HepG2 (cell line): ENCODE results near the gene PTPN18. TPM values are rescaled to one million over a fixed set of nuclear protein-coding genes. Genes with fewer than 3 reads are reported as not detected.

Source experiments
- ATAC-seq: fragments of 200-7000 bp; cut with Tn5 transposase; 3 replicates; pipeline ENCODE4 v1.9.1; 2020; ENCODE audit warnings: mild to moderate bottlenecking, moderate library complexity
- BruUV-seq: library from RNA; stranded (reverse); fragments of 400-500 nt; replicated peaks from 2 replicates; lab custom pipeline; 2021; lab: Mats Ljungman, UMichigan
- CTCF ChIA-PET: fragments of 300-600 bp; formaldehyde crosslinking; extraction: SDS; loops from one replicate; lab custom pipeline; 2021; ENCODE audit warnings: low total read pairs, inconsistent platforms, low intra/inter-chr PET ratio; lab: Yijun Ruan, JAX
- POLR2A ChIA-PET: fragments of 350-600 bp; sonication (Branson Sonifier 250); formaldehyde crosslinking; loops from one replicate; lab custom pipeline; 2020; ENCODE audit warnings: antibody characterized with exemption, inconsistent platforms; lab: Yijun Ruan, JAX
- DNase-seq: peaks from one replicate; pipeline ENCODE4 v3.0.0-alpha.2; 2015; ENCODE audit warnings: low spot score
- FAIRE-seq: peaks from 3 replicates; lab custom pipeline; 2011; peaks lifted over from hg19 to GRCh38; lab: Jason Lieb, UNC
- H2AFZ ChIP-seq: one replicate; pipeline ENCODE4 v1.6.1; 2011; ENCODE audit warnings: low read length, inconsistent platforms
- H3K27ac ChIP-seq: fragments of 300-600 bp; 3 replicates; pipeline ENCODE4 v1.8.0; 2011; ENCODE audit warnings: mixed run types, mild to moderate bottlenecking, mixed read lengths, low read length, inconsistent platforms; ENCODE audit not compliant: insufficient read depth; ENCODE audit errors: extremely low read length
- H3K27me3 ChIP-seq, 2 experiments: fragments of 200-600 bp in 1 of 2; 2 replicates in 1 of 2; 3 replicates in 1 of 2; pipeline versions ENCODE4 v1.6.0 to v1.8.0; 2011; ENCODE audit warnings: low read length in 2 of 2, mild to moderate bottlenecking in 2 of 2, moderate library complexity in 2 of 2, inconsistent platforms in 1 of 2; ENCODE audit not compliant: insufficient read depth in 2 of 2, control insufficient read depth in 1 of 2
- H3K36me3 ChIP-seq, 2 experiments: fragments of 200-600 bp in 1 of 2; replicated peaks in 1 of 2; 2 replicates in 1 of 2; 3 replicates in 1 of 2; pipeline versions ENCODE4 v1.5.1 to v1.8.0; 2011; ENCODE audit warnings: low read length in 2 of 2, inconsistent platforms in 1 of 2; ENCODE audit not compliant: insufficient read depth in 2 of 2, control insufficient read depth in 1 of 2
- H3K4me1 ChIP-seq: 2 replicates; pipeline ENCODE4 v1.5.1; 2012; ENCODE audit warnings: low read length, inconsistent platforms; ENCODE audit not compliant: insufficient read depth
- H3K4me2 ChIP-seq: 2 replicates; pipeline ENCODE4 v1.6.0; 2011; ENCODE audit warnings: low read depth, low read length, inconsistent platforms
- H3K4me3 ChIP-seq, 3 experiments: fragments of 200-600 bp in 1 of 3; sonication (generic), shearing (Covaris generic) in 1 of 3; replicated peaks in 1 of 3; 2 replicates each; pipeline ENCODE4 v1.5.1; 2011 to 2016; ENCODE audit warnings: low read length in 3 of 3, inconsistent platforms in 2 of 3, low read depth in 2 of 3, mild to moderate bottlenecking in 2 of 3, control low read depth in 1 of 3, mixed read lengths in 1 of 3; ENCODE audit not compliant: insufficient read depth in 1 of 3
- H3K79me2 ChIP-seq: one replicate; pipeline ENCODE4 v1.6.1; 2011; ENCODE audit warnings: low read length, inconsistent platforms; ENCODE audit not compliant: insufficient read depth
- H3K9ac ChIP-seq: 2 replicates; pipeline ENCODE4 v1.6.0; 2011; ENCODE audit warnings: mild to moderate bottlenecking, low read depth, low read length, inconsistent platforms; ENCODE audit not compliant: insufficient read depth
- H3K9me3 ChIP-seq: 2 replicates; pipeline ENCODE4 v1.5.1; 2012; ENCODE audit warnings: mild to moderate bottlenecking, low read length
- H4K20me1 ChIP-seq: 2 replicates; pipeline ENCODE4 v1.6.0; 2011; ENCODE audit warnings: inconsistent platforms, mild to moderate bottlenecking, low read length, moderate library complexity; ENCODE audit not compliant: insufficient read depth
- AGO2 ChIP-seq: fragments of 200-400 bp; formaldehyde crosslinking; optimal IDR thresholded peaks from 2 replicates; pipeline ENCODE3; 2017; ENCODE audit warnings: mild to moderate bottlenecking, low read depth, low read length, moderate library complexity
- BHLHE40 ChIP-seq: IDR thresholded peaks from 2 replicates; pipeline ENCODE4 v1.6.1; 2011; ENCODE audit warnings: low read length, improper control_type of control experiment
- CAMTA2 ChIP-seq: sonication (generic); formaldehyde crosslinking; IDR thresholded peaks from 2 replicates; pipeline ENCODE4 v1.4.0; 2020; ENCODE audit warnings: mild to moderate bottlenecking, missing genetic modification reagents, borderline replicate concordance
- HOXA5 ChIP-seq: sonication (generic); formaldehyde crosslinking; IDR thresholded peaks from 2 replicates; pipeline ENCODE4 v1.4.0; 2020; ENCODE audit warnings: missing genetic modification reagents
- IRF2 ChIP-seq: IDR thresholded peaks from 2 replicates; pipeline ENCODE4 v1.6.1; 2018; ENCODE audit warnings: missing genetic modification reagents, missing compliant biosample characterization
- JARID2 ChIP-seq: sonication (generic); formaldehyde crosslinking; IDR thresholded peaks from 2 replicates; pipeline ENCODE4 v1.8.1; 2023; ENCODE audit warnings: missing genetic modification reagents, inconsistent platforms; ENCODE audit not compliant: insufficient replicate concordance
- KDM4B ChIP-seq: sonication (generic); formaldehyde crosslinking; IDR thresholded peaks from 2 replicates; pipeline ENCODE4 v1.4.0; 2020; ENCODE audit warnings: missing genetic modification reagents
- SNAPC5 ChIP-seq: sonication (generic); formaldehyde crosslinking; IDR thresholded peaks from 2 replicates; pipeline ENCODE4 v1.8.1; 2023; ENCODE audit warnings: mild to moderate bottlenecking, missing genetic modification reagents, borderline replicate concordance
- ZNF12 ChIP-seq: sonication (generic); formaldehyde crosslinking; IDR thresholded peaks from 2 replicates; pipeline ENCODE4 v1.5.0; 2020; ENCODE audit warnings: missing genetic modification reagents
- ZNF460 ChIP-seq: sonication (generic); formaldehyde crosslinking; IDR thresholded peaks from 2 replicates; pipeline ENCODE4 v1.5.1; 2020; ENCODE audit warnings: missing genetic modification reagents, mild to moderate bottlenecking, borderline replicate concordance
- ZNF766 ChIP-seq: sonication (generic); formaldehyde crosslinking; IDR thresholded peaks from 2 replicates; pipeline ENCODE4 v1.5.0; 2020; ENCODE audit warnings: missing genetic modification reagents, borderline replicate concordance
- ZNF768 ChIP-seq: sonication (generic); formaldehyde crosslinking; IDR thresholded peaks from 2 replicates; pipeline ENCODE4 v1.4.0; 2020; ENCODE audit warnings: missing genetic modification reagents
- ZNF83 ChIP-seq: sonication (generic); formaldehyde crosslinking; IDR thresholded peaks from 2 replicates; pipeline ENCODE4 v1.4.0; 2020; ENCODE audit warnings: missing genetic modification reagents, mild to moderate bottlenecking, borderline replicate concordance
- whole genome bisulfite sequencing: methylation state at CpG from one replicate; pipeline ENCODE4 v1.1.6; 2017; ENCODE audit warnings: low lambda C conversion rate; 5-methylcytosine and 5-hydroxymethylcytosine counted together
- in situ Hi-C: cut with HindIII; loops from 2 replicates; pipeline ENCODE4 v1.10.0; 2017; ENCODE audit warnings: low pct_unique_long_range_greater_than_20kb; ENCODE audit not compliant: extremely low pct_ligation_motif_present
- intact Hi-C: fragments of 100-400 bp; cut with micrococcal nuclease; formaldehyde crosslinking; loops from one replicate; pipeline ENCODE4 v1.10.0; 2022; ENCODE audit not compliant: unreplicated experiment
- polyA plus RNA-seq, 8 experiments: library from polyadenylated mRNA; depleted of rRNA in 3 of 8; stranded (reverse) in 7 of 8; unstranded in 1 of 8; fragments of >200 nt; fragmentation: Illumina TruSeq in 4 of 8; extraction: Trizol in 4 of 8; gene quantifications; 2 replicates each; pipeline versions ENCODE4 v1.2.1 to v1.2.3, GENCODE V29; 2011 to 2016; ENCODE audit warnings: low read depth in 4 of 8, missing spikeins in 1 of 8, mixed read lengths in 1 of 8; ENCODE audit not compliant: insufficient read depth in 1 of 8
- total RNA-seq, 5 experiments: library from RNA; depleted of rRNA; stranded (reverse); fragments of >200 nt; fragmentation: Illumina TruSeq; extraction: Trizol; gene quantifications; 2 replicates each; pipeline ENCODE4 v1.2.3, GENCODE V29; 2016; ENCODE audit warnings: low read depth in 1 of 5
- TF ChIP-seq, protein P1 (sequence below): sonication (generic); formaldehyde crosslinking; IDR thresholded peaks from 2 replicates; pipeline ENCODE4 v1.5.1; 2020; ENCODE audit warnings: missing genetic modification reagents, mild to moderate bottlenecking, borderline replicate concordance
- TF ChIP-seq, protein P2 (sequence below): sonication (generic); formaldehyde crosslinking; IDR thresholded peaks from 2 replicates; pipeline ENCODE4 v1.5.0; 2020; ENCODE audit warnings: mild to moderate bottlenecking, missing genetic modification reagents, borderline replicate concordance

Gene PTPN18
- total and polyA plus RNA-seq, 2 of the 13 experiments (the other 11 are each of a cell fraction or from before 2014, with no cell fraction given) = 14.8 to 39.6 TPM

- WGBS = 4% methylated on average over 43 of the region's 59 CpGs
- no peaks in the 10 kb centered on the region for H4K20me1 ChIP-seq
- CTCF ChIA-PET = no interaction called here
- peak overlapping the region; percentile 36 for H3K27ac ChIP-seq
- peak overlapping the region; percentile 94 for H3K4me2 ChIP-seq
- BruUV-seq = TSS peak; percentile 53
- in situ Hi-C loops (no loop called here), intact Hi-C loops (loop anchor here (2.0 to 5.0 kb wide), 2 partner anchors 34 to 54 kb away; partner anchors contain the start of gene PTPN18)
- no peaks in the 10 kb centered on the region for H3K79me2 ChIP-seq
- peaks cover 2 to 13% of the 10 kb centered on the region in 2 experiments; a peak in 2 of 5 replicates for H3K27me3 ChIP-seq
- DNase-seq (peak; percentile 55), ATAC-seq (peak; percentile 93), FAIRE-seq (peak; percentile 32)
- POLR2A ChIA-PET = interaction anchor here (1.3 to 3.1 kb wide), 2 partner anchors 36 to 49 kb away, joined by 3 to 13 read pairs; partner anchors contain the start of genes IMP4 and PTPN18
- H3K9me3 ChIP-seq = no peaks in the 10 kb centered on the region
- H2AFZ ChIP-seq = peak overlapping the region; percentile 15
- no peaks in the 10 kb centered on the region for H3K36me3 ChIP-seq
- peak overlapping the region; percentile 64 for H3K9ac ChIP-seq
- H3K4me1 ChIP-seq = peaks cover 31% of the 10 kb centered on the region
- peak overlapping the region; percentile 75 to 82 (median 78) for H3K4me3 ChIP-seq
- TF ChIP-seq HOXA5 = peak; percentile 31
- TF ChIP-seq, protein P1, sequence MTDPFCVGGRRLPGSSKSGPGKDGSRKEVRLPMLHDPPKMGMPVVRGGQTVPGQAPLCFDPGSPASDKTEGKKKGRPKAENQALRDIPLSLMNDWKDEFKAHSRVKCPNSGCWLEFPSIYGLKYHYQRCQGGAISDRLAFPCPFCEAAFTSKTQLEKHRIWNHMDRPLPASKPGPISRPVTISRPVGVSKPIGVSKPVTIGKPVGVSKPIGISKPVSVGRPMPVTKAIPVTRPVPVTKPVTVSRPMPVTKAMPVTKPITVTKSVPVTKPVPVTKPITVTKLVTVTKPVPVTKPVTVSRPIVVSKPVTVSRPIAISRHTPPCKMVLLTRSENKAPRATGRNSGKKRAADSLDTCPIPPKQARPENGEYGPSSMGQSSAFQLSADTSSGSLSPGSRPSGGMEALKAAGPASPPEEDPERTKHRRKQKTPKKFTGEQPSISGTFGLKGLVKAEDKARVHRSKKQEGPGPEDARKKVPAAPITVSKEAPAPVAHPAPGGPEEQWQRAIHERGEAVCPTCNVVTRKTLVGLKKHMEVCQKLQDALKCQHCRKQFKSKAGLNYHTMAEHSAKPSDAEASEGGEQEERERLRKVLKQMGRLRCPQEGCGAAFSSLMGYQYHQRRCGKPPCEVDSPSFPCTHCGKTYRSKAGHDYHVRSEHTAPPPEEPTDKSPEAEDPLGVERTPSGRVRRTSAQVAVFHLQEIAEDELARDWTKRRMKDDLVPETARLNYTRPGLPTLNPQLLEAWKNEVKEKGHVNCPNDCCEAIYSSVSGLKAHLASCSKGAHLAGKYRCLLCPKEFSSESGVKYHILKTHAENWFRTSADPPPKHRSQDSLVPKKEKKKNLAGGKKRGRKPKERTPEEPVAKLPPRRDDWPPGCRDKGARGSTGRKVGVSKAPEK = 0 out of 2 replicates have a peak, but pooled peaks have one; percentile 3
- peak; percentile 38; the same call in 1 of the 2 replicates for TF ChIP-seq KDM4B (CRISPR knock-in tag)
- 0 out of 2 replicates have a peak, but pooled peaks have one; percentile 82 for TF ChIP-seq SNAPC5 (CRISPR knock-in tag)
- no peak for TF ChIP-seq JARID2
- TF ChIP-seq ZNF766 (CRISPR knock-in tag) = 0 out of 2 replicates have a peak, but pooled peaks have one; percentile 61
- TF ChIP-seq, protein P2, sequence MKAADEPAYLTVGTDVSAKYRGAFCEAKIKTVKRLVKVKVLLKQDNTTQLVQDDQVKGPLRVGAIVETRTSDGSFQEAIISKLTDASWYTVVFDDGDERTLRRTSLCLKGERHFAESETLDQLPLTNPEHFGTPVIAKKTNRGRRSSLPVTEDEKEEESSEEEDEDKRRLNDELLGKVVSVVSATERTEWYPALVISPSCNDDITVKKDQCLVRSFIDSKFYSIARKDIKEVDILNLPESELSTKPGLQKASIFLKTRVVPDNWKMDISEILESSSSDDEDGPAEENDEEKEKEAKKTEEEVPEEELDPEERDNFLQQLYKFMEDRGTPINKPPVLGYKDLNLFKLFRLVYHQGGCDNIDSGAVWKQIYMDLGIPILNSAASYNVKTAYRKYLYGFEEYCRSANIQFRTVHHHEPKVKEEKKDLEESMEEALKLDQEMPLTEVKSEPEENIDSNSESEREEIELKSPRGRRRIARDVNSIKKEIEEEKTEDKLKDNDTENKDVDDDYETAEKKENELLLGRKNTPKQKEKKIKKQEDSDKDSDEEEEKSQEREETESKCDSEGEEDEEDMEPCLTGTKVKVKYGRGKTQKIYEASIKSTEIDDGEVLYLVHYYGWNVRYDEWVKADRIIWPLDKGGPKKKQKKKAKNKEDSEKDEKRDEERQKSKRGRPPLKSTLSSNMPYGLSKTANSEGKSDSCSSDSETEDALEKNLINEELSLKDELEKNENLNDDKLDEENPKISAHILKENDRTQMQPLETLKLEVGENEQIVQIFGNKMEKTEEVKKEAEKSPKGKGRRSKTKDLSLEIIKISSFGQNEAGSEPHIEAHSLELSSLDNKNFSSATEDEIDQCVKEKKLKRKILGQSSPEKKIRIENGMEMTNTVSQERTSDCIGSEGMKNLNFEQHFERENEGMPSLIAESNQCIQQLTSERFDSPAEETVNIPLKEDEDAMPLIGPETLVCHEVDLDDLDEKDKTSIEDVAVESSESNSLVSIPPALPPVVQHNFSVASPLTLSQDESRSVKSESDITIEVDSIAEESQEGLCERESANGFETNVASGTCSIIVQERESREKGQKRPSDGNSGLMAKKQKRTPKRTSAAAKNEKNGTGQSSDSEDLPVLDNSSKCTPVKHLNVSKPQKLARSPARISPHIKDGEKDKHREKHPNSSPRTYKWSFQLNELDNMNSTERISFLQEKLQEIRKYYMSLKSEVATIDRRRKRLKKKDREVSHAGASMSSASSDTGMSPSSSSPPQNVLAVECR (CRISPR knock-in tag) = peak; percentile 70; the same call in 1 of the 2 replicates
- 0 out of 2 replicates have a peak, but pooled peaks have one; percentile 26 for TF ChIP-seq ZNF460 (CRISPR knock-in tag)
- 0 out of 2 replicates have a peak, but pooled peaks have one; percentile 5 for TF ChIP-seq IRF2 (CRISPR knock-in tag)
- no peak for TF ChIP-seq BHLHE40
- TF ChIP-seq AGO2 = peak; percentile 58
- peak; percentile 51 for TF ChIP-seq ZNF12 (CRISPR knock-in tag)
- no peak for TF ChIP-seq ZNF83 (CRISPR knock-in tag)
- TF ChIP-seq ZNF768 (CRISPR knock-in tag) = peak; percentile 53; the same call in 1 of the 2 replicates
- TF ChIP-seq CAMTA2 (CRISPR knock-in tag) = 0 out of 2 replicates have a peak, but pooled peaks have one; percentile 56
Observed at GRCh38 chr2:130391058-130391871, 35.4 kb downstream of the PTPN18 start.
